HCT116 (cell line): ENCODE results near the gene NPW.

Source experiments
- CTCF ChIP-seq, 3 experiments: fragments of 200-600 bp in 1 of 3; sonication (generic) in 1 of 3; IDR thresholded peaks in 2 of 3; conservative IDR thresholded peaks in 1 of 3; 2 replicates each; pipeline ENCODE4 v1.5.1; 2012 to 2017; ENCODE audit warnings: low read depth in 2 of 3, low read length in 2 of 3, antibody characterized with exemption in 1 of 3, borderline replicate concordance in 1 of 3, control low read depth in 1 of 3, mild to moderate bottlenecking in 1 of 3, mixed read lengths in 1 of 3, mixed run types in 1 of 3, moderate library complexity in 1 of 3; ENCODE audit not compliant: insufficient read depth in 1 of 3
- EGR1 ChIP-seq: IDR thresholded peaks from 2 replicates; pipeline ENCODE4 v1.6.1; 2012; ENCODE audit warnings: low read depth
- EZH2 ChIP-seq: fragments of 200-600 bp; sonication (generic); IDR thresholded peaks from 2 replicates; pipeline ENCODE4 v1.6.1; 2017; ENCODE audit warnings: antibody characterized with exemption, mixed run types
- EZH2phosphoT487 ChIP-seq: fragments of 200-600 bp; IDR thresholded peaks from 2 replicates; pipeline ENCODE4 v1.6.1; 2018; ENCODE audit warnings: antibody characterized with exemption, borderline replicate concordance
- FOSL1 ChIP-seq: IDR thresholded peaks from 2 replicates; pipeline ENCODE4 v1.6.1; 2012; ENCODE audit warnings: low read depth
- POLR2A ChIP-seq: IDR thresholded peaks from 2 replicates; pipeline ENCODE4 v1.7.0; 2011; ENCODE audit warnings: borderline replicate concordance; ENCODE audit not compliant: insufficient read depth, insufficient read length; ENCODE audit errors: extremely low read depth
- POLR2AphosphoS5 ChIP-seq: IDR thresholded peaks from 2 replicates; pipeline ENCODE4 v1.6.1; 2011; ENCODE audit warnings: mild to moderate bottlenecking, low read depth, low read length, moderate library complexity
- SP1 ChIP-seq: IDR thresholded peaks from 2 replicates; pipeline ENCODE4 v1.6.1; 2012; ENCODE audit warnings: low read depth
- ZNF274 ChIP-seq: fragments of 200-500 bp; sonication (Bioruptor generic); IDR thresholded peaks from 2 replicates; pipeline ENCODE4 v1.6.1; 2014; ENCODE audit warnings: mild to moderate bottlenecking, low read depth, low read length, inconsistent platforms
- TF ChIP-seq, protein P1 (sequence below): IDR thresholded peaks from 2 replicates; pipeline ENCODE4 v1.6.1; 2012; ENCODE audit warnings: low read depth

DNA sequence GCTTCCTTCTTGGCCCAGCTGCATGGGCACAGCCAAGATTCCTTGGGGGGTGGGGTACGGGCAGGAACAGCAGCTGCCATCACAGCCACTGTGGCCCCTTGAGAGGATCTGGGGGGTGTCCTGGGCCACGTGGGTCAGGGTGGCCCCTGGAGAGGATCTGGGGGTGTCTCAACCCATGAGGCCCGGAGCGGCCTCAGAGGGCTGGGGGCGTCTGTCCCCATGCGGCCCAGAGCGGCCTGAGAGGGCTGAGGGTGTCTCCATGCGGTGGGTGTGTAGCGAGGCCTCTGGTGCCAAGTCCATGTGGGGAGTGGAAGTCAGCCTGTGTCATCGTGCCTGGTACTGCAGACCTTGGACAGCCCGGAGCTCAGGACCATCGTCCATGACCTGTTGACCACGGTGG, 41.9 kb downstream of the NPW start:
- TF ChIP-seq CTCF (IDR thresholded peaks at IDR 0.05 in 2 of 3, conservative IDR thresholded peaks at IDR 0.05 in 1 of 3; ENCODE audit: borderline replicate concordance in 1 of 3, insufficient read depth in 1 of 3, low read depth in 2 of 3, low read length in 2 of 3) (no peak), EGR1 (no peak), FOSL1 (no peak), EZH2 (no peak), ZNF274 (no peak), POLR2AphosphoS5 (no peak), POLR2A (no peak), EZH2phosphoT487 (no peak), SP1 (no peak)
- TF ChIP-seq, protein P1, sequence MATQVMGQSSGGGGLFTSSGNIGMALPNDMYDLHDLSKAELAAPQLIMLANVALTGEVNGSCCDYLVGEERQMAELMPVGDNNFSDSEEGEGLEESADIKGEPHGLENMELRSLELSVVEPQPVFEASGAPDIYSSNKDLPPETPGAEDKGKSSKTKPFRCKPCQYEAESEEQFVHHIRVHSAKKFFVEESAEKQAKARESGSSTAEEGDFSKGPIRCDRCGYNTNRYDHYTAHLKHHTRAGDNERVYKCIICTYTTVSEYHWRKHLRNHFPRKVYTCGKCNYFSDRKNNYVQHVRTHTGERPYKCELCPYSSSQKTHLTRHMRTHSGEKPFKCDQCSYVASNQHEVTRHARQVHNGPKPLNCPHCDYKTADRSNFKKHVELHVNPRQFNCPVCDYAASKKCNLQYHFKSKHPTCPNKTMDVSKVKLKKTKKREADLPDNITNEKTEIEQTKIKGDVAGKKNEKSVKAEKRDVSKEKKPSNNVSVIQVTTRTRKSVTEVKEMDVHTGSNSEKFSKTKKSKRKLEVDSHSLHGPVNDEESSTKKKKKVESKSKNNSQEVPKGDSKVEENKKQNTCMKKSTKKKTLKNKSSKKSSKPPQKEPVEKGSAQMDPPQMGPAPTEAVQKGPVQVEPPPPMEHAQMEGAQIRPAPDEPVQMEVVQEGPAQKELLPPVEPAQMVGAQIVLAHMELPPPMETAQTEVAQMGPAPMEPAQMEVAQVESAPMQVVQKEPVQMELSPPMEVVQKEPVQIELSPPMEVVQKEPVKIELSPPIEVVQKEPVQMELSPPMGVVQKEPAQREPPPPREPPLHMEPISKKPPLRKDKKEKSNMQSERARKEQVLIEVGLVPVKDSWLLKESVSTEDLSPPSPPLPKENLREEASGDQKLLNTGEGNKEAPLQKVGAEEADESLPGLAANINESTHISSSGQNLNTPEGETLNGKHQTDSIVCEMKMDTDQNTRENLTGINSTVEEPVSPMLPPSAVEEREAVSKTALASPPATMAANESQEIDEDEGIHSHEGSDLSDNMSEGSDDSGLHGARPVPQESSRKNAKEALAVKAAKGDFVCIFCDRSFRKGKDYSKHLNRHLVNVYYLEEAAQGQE = no peak
